Large intestine (tissue), 3 donors: ENCODE measurements around the gene MEIS1. TPM values are rescaled to one million over a fixed set of nuclear protein-coding genes. Genes with fewer than 3 reads are reported as not detected.
A peak's percentile ranks its signal among the peaks of the same experiment; 100 is the strongest.

Source experiments
- DNase-seq, 2 donors: peaks; one replicate each; pipeline versions ENCODE4 v3.0.0 to v3.0.0-alpha.2; 2013
- H3K27ac ChIP-seq: one replicate; pipeline ENCODE4 v1.5.1; 2013; ENCODE audit warnings: low read length
- H3K27me3 ChIP-seq: 2 replicates; pipeline ENCODE4 v1.6.1; 2013; ENCODE audit warnings: low read length; ENCODE audit not compliant: control insufficient read depth, insufficient read depth
- H3K36me3 ChIP-seq: 2 replicates; pipeline ENCODE4 v1.6.1; 2013; ENCODE audit warnings: low read length; ENCODE audit not compliant: control insufficient read depth, insufficient read depth
- H3K4me1 ChIP-seq: one replicate; pipeline ENCODE4 v1.6.1; 2013; ENCODE audit warnings: low read length; ENCODE audit not compliant: control insufficient read depth, insufficient read depth
- H3K4me3 ChIP-seq: one replicate; pipeline ENCODE4 v1.5.1; 2013; ENCODE audit warnings: low read length
- H3K9me3 ChIP-seq: one replicate; pipeline ENCODE4 v1.6.1; 2013; ENCODE audit warnings: mild to moderate bottlenecking, low read depth, low read length, moderate library complexity; ENCODE audit not compliant: control insufficient read depth
- WGBS: methylation state at CpG from one replicate; pipeline ENCODE4 v1.1.5; 2013; ENCODE audit warnings: low lambda C conversion rate; ENCODE audit not compliant: insufficient coverage; 5-methylcytosine and 5-hydroxymethylcytosine counted together
- polyA plus RNA-seq: library from polyadenylated mRNA; unstranded; fragments of 120-200 nt; gene quantifications from one replicate; pipeline ENCODE4 v1.2.1, GENCODE V29; 2013

MEIS1 gene
- polyA plus RNA-seq, 1 donor, result 34.3 TPM

DNA sequence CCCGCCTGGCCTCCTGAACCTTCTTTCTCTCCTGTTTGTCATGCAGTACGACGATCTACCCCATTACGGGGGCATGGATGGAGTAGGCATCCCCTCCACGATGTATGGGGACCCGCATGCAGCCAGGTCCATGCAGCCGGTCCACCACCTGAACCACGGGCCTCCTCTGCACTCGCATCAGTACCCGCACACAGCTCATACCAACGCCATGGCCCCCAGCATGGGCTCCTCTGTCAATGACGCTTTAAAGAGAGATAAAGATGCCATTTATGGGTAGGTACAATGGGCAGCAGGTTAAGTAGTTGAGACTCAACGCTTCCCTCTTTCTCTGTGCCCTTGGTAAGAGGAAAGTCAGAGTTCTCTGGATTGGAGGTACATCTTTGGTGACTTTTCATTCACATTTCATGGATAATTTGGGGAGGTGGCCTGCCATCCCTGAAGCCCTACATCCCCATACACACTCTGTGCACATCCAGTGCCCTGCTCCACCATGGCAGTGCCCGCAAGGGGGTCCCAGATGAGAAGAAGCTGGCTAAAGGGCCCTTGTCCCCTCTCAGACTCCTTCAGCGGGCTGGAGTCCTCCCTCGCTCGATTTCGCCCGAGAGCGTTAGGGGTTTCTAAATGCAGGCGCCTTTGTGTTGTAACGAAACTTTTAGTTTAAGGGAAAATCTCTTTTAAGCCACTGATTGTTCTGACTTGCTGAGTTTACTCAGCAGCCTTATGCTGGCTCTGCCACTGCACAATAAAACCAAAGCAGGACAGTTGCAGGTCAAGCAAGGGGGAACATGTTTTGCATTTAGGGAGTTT is 3.0 kb downstream of the MEIS1 start:
- Histone ChIP-seq H3K27ac (peak overlapping the region; percentile 85), H3K4me1 (peaks cover 7% of the 10 kb centered on the region), H3K9me3 (no peaks in the 10 kb centered on the region), H3K27me3 (peaks cover 19% of the 10 kb centered on the region), H3K36me3 (peaks cover 23% of the 10 kb centered on the region), H3K4me3 (peak overlapping the region; percentile 66)
- no CpG with 5 or more reads among the region's 22 CpGs for WGBS
- DNase-seq, result peak in 1 of 2 donors; percentile 69

DNA sequence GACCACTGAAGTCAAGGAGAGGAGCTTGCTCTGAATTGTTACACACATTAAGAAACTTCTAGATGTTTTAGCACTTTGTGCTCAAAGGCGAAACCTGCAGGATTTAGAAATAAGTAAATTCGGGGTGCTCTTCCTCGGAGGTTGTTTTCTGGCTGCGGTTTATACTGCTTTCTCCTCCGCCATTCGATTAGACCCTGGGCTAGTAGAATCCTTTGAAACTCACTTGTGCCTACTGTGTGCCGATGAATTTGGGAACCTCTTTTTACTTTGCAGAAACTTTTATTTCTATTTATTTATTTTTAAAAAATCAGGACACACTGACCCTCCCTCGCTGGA is 3.5 kb downstream of the MEIS1 start:
- DNase-seq, result no peak
- Histone ChIP-seq H3K4me1 (peaks cover 7% of the 10 kb centered on the region), H3K36me3 (peaks cover 28% of the 10 kb centered on the region), H3K27ac (peak overlapping the region; percentile 85), H3K4me3 (peak overlapping the region; percentile 66), H3K27me3 (peaks cover 15% of the 10 kb centered on the region), H3K9me3 (no peaks in the 10 kb centered on the region)
- 42% methylated on average over 5 of the region's 8 CpGs for WGBS

DNA sequence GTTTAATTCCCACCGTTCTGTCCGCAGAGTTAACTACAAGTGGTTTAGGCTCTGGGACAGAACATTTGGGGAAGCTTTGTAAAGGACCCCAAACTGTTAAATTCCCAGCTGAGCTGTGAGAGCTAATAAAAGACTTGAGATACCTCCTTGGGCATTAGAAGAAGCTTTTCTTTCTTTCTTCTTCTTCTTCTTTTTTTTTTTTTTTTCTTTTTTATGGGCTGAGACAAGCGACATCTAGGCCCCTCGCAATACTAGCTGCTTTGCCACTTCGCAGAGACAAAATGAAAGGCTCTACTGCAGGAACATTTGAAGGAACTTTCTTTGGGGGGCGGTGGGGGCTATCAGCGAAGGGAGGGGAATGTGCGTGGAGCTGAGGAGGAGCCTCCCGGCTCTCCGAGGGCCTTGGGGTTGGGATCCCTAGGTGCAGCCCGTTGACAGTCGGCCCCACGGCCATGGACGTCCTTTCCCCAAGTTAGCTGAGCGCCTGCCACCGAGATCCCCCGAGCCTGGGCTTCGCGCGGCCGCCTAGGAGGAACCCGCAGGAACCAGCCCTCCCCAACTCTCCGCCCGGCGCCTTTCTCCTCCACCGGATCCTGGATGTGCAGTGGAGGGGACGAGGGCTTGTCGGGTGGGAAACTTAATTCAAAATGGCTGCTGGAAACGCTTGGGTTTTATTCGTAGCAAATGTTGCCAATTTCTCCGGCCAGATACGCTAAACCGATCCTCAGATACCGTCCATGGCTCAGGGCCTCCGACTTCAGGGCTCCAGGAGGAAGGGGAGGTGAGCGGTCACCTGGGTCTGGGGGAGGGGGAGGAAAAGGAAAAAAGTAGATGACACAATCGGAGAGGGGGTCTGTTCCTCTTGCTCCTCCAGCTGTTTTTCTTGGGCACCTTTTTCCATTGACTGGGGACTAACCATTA is 4.2 kb downstream of the MEIS1 start:
- Histone ChIP-seq H3K27me3 (peaks cover 15% of the 10 kb centered on the region), H3K36me3 (peaks cover 34% of the 10 kb centered on the region), H3K27ac (peak overlapping the region; percentile 85), H3K4me3 (peak overlapping the region; percentile 66), H3K4me1 (peaks cover 7% of the 10 kb centered on the region), H3K9me3 (no peaks in the 10 kb centered on the region)
- no CpG with 5 or more reads among the region's 37 CpGs for WGBS
- peak in 1 of 2 donors; percentile 50 for DNase-seq

DNA sequence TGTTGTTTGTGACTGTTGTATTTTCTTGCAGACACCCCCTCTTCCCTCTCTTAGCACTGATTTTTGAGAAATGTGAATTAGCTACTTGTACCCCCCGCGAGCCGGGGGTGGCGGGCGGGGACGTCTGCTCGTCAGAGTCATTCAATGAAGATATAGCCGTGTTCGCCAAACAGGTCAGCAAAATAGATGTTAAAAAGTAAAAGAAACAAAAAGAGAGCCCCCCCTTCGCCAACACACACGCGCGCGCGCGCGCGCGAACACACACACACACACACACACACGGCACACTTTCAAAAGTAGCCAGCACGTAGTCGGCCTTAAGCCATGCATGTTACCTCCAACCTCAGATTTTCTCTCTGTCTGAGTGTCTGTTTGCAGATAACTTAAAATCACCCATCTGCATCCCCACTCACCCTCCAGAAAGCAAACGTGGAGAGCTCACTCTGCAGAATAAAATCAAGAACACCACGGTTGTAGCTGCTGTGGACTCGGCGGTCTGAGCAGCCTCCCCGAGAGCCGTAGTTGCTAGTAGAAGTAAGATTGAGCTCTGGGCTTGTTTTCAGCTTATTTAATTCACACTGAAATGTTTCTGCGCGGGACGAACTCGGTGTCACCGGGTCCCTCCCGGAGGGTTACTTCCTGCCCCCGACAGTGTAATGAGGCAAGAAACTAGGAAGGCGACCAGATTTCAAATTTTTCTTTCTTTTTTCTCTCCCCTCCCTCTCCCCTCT is 5.1 kb downstream of the MEIS1 start:
- Histone ChIP-seq H3K27me3 (peaks cover 15% of the 10 kb centered on the region), H3K36me3 (peaks cover 40% of the 10 kb centered on the region)
- 17% methylated on average over 1 of the region's 36 CpGs for WGBS

DNA sequence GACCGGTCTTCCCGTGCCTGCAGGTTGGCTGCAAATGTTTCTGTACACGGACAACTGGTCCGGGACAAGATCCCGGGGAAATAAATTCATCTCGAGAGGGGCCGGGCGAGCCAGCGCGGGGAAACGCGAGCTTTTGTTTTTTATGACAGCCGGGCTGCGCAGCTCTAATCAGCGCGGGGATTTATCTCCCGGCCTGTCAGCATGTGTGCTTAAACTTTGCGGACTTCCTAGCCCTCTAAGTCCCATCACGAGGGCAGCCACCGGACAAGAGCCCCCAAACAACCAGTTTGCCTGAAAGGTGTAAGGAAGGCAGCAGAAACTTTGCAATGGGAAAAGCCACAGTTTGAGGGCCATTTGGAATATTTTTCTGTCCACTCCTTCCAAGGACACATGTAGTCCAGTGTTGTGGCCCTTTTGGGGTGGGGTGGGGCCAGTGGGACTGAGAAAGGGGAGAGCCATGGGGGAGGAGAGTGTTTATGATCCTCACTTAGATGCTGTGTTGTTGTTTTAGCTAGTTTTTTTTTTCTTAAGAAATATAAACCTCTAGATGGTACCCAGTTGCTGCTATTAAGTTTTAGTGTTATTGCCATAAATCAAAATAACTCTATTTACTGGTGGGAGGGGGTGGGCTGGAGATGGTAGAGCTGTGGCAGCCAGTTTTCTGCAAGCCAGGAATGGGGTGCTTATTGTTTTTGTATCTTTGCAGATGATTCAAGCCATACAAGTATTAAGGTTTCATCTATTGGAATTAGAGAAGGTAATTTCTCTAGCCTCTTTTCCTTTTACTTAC is 6.0 kb downstream of the MEIS1 start:
- H3K27ac ChIP-seq, result peak overlapping the region; percentile 68
- H3K4me1 ChIP-seq, result peaks cover 7% of the 10 kb centered on the region
- DNase-seq, result peak in 1 of 2 donors; percentile 43
- H3K36me3 ChIP-seq, result peaks cover 49% of the 10 kb centered on the region
- H3K4me3 ChIP-seq, result peak overlapping the region; percentile 66
- peaks cover 11% of the 10 kb centered on the region for H3K9me3 ChIP-seq
- no CpG with 5 or more reads among the region's 20 CpGs for WGBS
- peaks cover 15% of the 10 kb centered on the region for H3K27me3 ChIP-seq

More for the DNA sequence above, 5.1 kb downstream of the MEIS1 start:
- peak in 1 of 2 donors; percentile 73 for DNase-seq
- Histone ChIP-seq H3K4me3 (peak overlapping the region; percentile 66), H3K4me1 (peaks cover 7% of the 10 kb centered on the region), H3K9me3 (peaks cover 3% of the 10 kb centered on the region), H3K27ac (peak overlapping the region; percentile 85)

DNA sequence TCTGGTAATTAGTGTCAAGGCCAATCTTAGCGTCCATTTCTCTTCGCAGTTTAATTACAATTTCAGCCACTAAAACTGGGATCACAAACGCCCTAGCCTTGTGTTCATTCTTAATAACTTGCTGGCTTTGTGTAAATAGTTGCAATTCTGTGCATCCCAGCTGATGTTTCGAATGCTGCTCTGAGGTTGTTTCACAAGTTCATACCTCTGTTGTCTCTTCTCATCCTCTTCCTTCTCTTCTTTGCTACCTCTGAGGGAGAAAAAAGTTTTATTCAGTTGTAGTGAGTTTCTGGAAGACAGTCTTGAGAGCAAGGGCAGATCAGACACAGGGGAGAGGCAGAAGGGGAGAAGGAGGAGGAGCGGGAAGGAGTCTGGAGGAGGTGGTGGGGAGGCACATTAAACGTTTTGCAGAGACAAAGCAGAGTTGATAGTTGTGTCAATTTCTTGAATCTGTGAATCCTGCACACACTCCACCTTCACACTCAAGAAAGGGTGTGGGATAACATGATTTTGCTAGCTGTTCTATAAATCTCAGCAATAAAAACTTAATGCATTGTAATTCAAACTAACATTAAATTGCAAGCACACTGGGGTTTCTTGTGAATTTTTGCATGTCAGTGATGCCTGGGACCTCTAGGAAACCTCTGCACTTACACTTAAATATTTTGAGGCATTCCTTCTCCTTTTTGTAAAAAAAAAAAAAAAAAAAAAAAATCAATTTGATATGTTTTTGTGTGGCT is 6.8 kb downstream of the MEIS1 start:
- DNase-seq, result peak in 1 of 2 donors; percentile 22
- H3K4me3 ChIP-seq, result peak overlapping the region; percentile 66
- H3K36me3 ChIP-seq, result peaks cover 57% of the 10 kb centered on the region
- H3K27ac ChIP-seq, result peak overlapping the region; percentile 78
- H3K9me3 ChIP-seq, result peaks cover 13% of the 10 kb centered on the region
- peaks cover 15% of the 10 kb centered on the region for H3K27me3 ChIP-seq
- WGBS, result 100% methylated on average over 1 of the region's 6 CpGs
- peaks cover 7% of the 10 kb centered on the region for H3K4me1 ChIP-seq

DNA sequence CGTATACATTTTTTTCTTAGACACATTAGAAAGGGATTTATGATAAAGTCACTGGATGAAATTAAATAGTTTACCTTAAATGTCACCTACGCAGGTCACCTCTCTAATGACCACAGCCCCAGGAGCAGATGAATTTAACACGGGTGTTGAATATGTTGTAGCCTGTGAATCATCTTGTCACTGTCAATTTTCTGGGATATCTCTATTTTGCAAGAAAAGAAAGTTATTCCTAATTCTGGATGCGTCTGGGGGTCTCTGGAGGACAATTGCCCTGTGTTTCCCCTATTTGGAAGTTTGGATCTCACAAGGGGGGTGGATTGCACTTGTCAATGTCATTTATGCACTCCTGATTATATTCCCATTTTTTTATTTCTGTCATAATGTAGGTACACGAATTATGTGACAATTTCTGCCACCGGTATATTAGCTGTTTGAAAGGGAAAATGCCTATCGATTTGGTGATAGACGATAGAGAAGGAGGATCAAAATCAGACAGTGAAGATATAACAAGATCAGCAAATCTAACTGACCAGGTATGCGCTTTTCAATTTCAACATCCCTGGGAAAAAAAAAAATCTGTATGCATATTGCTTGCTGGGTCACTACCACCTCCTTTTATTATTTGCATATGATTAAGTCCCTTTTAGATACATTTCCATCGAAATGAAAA is 7.7 kb downstream of the MEIS1 start:
- Histone ChIP-seq H3K36me3 (peaks cover 57% of the 10 kb centered on the region), H3K4me1 (peaks cover 7% of the 10 kb centered on the region), H3K9me3 (peaks cover 13% of the 10 kb centered on the region), H3K27ac (peak overlapping the region; percentile 78), H3K27me3 (peaks cover 15% of the 10 kb centered on the region), H3K4me3 (peak overlapping the region; percentile 44)
- 77% methylated on average over 4 of the region's 10 CpGs for WGBS
- DNase-seq, result no peak

- peaks cover 7% of the 10 kb centered on the region for H3K4me1 ChIP-seq
- DNase-seq, result no peak
- peak overlapping the region; percentile 78 for H3K27ac ChIP-seq
- H3K9me3 ChIP-seq, result peaks cover 13% of the 10 kb centered on the region
- peak overlapping the region; percentile 44 for H3K4me3 ChIP-seq
- H3K27me3 ChIP-seq, result peaks cover 15% of the 10 kb centered on the region
- 85% methylated on average over 4 of the region's 17 CpGs for WGBS
- peaks cover 53% of the 10 kb centered on the region for H3K36me3 ChIP-seq
Measured at GRCh38 chr2:66443186-66443978, 8.5 kb downstream of the MEIS1 start.
